Neural progenitor cell (in vitro differentiated cells): ENCODE measurements around the gene TPCN1. TPM values are rescaled to one million over a fixed set of nuclear protein-coding genes. Genes with fewer than 3 reads are reported as not detected.
A peak's percentile ranks its signal among the peaks of the same experiment; 100 is the strongest.

ENCODE experiments used
- DNase-seq: peaks from one replicate; pipeline ENCODE4 v3.0.0-alpha.2; 2016; ENCODE audit warnings: low spot score
- H2AFZ ChIP-seq: fragments of 200-600 bp; sonication (generic); replicated peaks from 2 replicates; pipeline ENCODE4 v1.6.1; 2016; ENCODE audit warnings: antibody characterized with exemption
- H3F3A ChIP-seq: fragments of 200-600 bp; sonication (generic); 2 replicates; pipeline ENCODE4 v1.6.1; 2016; ENCODE audit warnings: antibody characterized with exemption, low read depth
- H3K27ac ChIP-seq: fragments of 200-600 bp; sonication (generic); 2 replicates; pipeline ENCODE4 v1.5.1; 2016; ENCODE audit warnings: mild to moderate bottlenecking
- H3K27me3 ChIP-seq: fragments of 200-600 bp; sonication (generic); 2 replicates; pipeline ENCODE4 v1.6.1; 2016; ENCODE audit warnings: mild to moderate bottlenecking, moderate library complexity
- H3K36me3 ChIP-seq: fragments of 200-600 bp; sonication (generic); 2 replicates; pipeline ENCODE4 v1.5.1; 2016
- H3K4me1 ChIP-seq: fragments of 200-600 bp; sonication (generic); 2 replicates; pipeline ENCODE4 v1.6.1; 2016; ENCODE audit warnings: mixed run types
- H3K4me2 ChIP-seq: fragments of 200-600 bp; sonication (generic); 2 replicates; pipeline ENCODE4 v1.6.1; 2016
- H3K4me3 ChIP-seq: fragments of 200-600 bp; sonication (generic); 2 replicates; pipeline ENCODE4 v1.5.1; 2016
- H3K79me2 ChIP-seq: fragments of 200-600 bp; sonication (generic); 2 replicates; pipeline ENCODE4 v1.6.1; 2016; ENCODE audit warnings: low read depth
- H3K9ac ChIP-seq: fragments of 200-600 bp; sonication (generic); 2 replicates; pipeline ENCODE4 v1.6.1; 2016
- H3K9me3 ChIP-seq: fragments of 200-600 bp; sonication (generic); 2 replicates; pipeline ENCODE4 v1.5.1; 2016; ENCODE audit warnings: low read depth
- H4K20me1 ChIP-seq: fragments of 200-600 bp; sonication (generic); 2 replicates; pipeline ENCODE4 v1.6.1; 2016; ENCODE audit warnings: low read depth
- H3K27ac Mint-ChIP-seq: 3 replicates; pipeline ENCODE4 v1.8.0; 2021; ENCODE audit warnings: mixed read lengths
- H3K27me3 Mint-ChIP-seq: 2 replicates; pipeline ENCODE4 v1.8.0; 2022; ENCODE audit warnings: low read depth, mild to moderate bottlenecking, inconsistent platforms, moderate library complexity, mixed read lengths; ENCODE audit not compliant: insufficient read depth
- H3K36me3 Mint-ChIP-seq: 3 replicates; pipeline ENCODE4 v1.8.0; 2021; ENCODE audit warnings: mixed read lengths
- H3K4me1 Mint-ChIP-seq: 3 replicates; pipeline ENCODE4 v1.8.0; 2021; ENCODE audit warnings: mixed read lengths
- H3K4me3 Mint-ChIP-seq: 3 replicates; pipeline ENCODE4 v1.8.0; 2021; ENCODE audit warnings: mild to moderate bottlenecking, moderate library complexity, mixed read lengths
- H3K9me3 Mint-ChIP-seq: 3 replicates; pipeline ENCODE4 v1.8.0; 2020; ENCODE audit warnings: mixed read lengths
- EZH2 ChIP-seq: fragments of 200-600 bp; sonication (generic); IDR thresholded peaks from 2 replicates; pipeline ENCODE4 v1.6.1; 2017; ENCODE audit warnings: antibody characterized with exemption, mild to moderate bottlenecking, moderate library complexity
- EZH2phosphoT487 ChIP-seq: fragments of 200-600 bp; sonication (generic); IDR thresholded peaks from 2 replicates; pipeline ENCODE4 v1.6.1; 2017; ENCODE audit warnings: antibody characterized with exemption
- total RNA-seq: library from RNA; depleted of rRNA; stranded (reverse); fragments of >200 nt; gene quantifications from 2 replicates; pipeline ENCODE4 v1.2.3, GENCODE V29; 2015; ENCODE audit warnings: low replicate concordance
- TF ChIP-seq, protein P1 (sequence below): fragments of 200-600 bp; sonication (generic); IDR thresholded peaks from 2 replicates; pipeline ENCODE4 v1.5.1; 2017; ENCODE audit warnings: antibody characterized with exemption, mild to moderate bottlenecking

The TPCN1 gene
- total RNA-seq, 1 donor from 2014 or later = 12.2 TPM

DNA sequence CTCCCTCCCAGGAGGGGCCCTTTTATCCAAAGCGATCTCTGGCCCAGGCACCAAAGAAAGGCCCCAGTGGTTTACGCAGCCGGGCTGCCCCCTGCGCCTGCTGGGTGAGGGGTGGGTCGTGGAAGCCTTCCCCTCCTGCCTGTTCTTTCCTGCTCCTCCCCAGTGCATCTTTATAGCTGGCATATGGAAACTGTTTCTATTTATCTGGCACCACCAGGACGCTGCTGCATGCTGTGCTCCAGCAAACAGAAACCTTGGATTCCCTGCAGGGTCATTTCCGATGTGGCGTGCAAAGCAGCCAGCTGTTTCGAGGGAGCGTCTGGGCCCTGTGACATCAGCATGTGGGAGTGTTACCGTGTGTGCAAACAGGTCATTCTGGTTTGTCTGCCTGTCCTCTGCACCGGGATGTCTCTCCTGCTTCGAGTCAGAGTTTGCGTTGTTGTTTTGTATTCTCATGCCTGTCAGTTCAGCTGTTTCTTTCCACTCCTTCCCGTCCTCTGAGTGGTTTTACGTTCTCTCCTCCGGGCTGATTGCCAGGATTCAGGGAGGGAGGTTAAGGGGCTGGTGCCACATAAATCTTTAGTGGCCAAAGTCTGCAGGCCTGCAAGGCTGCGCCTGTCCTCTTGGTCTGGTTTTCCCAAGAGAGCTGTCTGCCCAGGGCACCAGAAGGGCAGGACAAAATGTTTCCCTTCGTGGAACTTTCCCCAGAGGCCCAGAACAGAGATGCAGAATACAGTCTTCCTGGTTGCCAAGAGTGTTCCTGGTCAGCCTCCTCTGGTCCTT, 24.6 kb downstream of the TPCN1 start:
- no peaks in the 10 kb centered on the region for H3K36me3 ChIP-seq
- Mint-ChIP-seq H3K27ac (peak overlapping the region; percentile 57), H3K4me3 (peak overlapping the region; percentile 61), H3K27me3 (peaks cover 12% of the 10 kb centered on the region), H3K4me1 (peaks cover 63% of the 10 kb centered on the region), H3K36me3 (peaks cover 4% of the 10 kb centered on the region), H3K9me3 (no peaks in the 10 kb centered on the region)
- no peak overlapping the region for H3K27ac ChIP-seq
- TF ChIP-seq EZH2phosphoT487 (no peak), EZH2 (no peak)
- TF ChIP-seq, protein P1, sequence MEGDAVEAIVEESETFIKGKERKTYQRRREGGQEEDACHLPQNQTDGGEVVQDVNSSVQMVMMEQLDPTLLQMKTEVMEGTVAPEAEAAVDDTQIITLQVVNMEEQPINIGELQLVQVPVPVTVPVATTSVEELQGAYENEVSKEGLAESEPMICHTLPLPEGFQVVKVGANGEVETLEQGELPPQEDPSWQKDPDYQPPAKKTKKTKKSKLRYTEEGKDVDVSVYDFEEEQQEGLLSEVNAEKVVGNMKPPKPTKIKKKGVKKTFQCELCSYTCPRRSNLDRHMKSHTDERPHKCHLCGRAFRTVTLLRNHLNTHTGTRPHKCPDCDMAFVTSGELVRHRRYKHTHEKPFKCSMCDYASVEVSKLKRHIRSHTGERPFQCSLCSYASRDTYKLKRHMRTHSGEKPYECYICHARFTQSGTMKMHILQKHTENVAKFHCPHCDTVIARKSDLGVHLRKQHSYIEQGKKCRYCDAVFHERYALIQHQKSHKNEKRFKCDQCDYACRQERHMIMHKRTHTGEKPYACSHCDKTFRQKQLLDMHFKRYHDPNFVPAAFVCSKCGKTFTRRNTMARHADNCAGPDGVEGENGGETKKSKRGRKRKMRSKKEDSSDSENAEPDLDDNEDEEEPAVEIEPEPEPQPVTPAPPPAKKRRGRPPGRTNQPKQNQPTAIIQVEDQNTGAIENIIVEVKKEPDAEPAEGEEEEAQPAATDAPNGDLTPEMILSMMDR = no peak
- H3K4me2 ChIP-seq = peak overlapping the region; percentile 34
- peak overlapping the region; percentile 3 for H2AFZ ChIP-seq
- H3K79me2 ChIP-seq = no peaks in the 10 kb centered on the region
- peaks cover 18% of the 10 kb centered on the region for H3F3A ChIP-seq
- H3K9me3 ChIP-seq = no peaks in the 10 kb centered on the region
- DNase-seq = peak; percentile 52
- H3K9ac ChIP-seq = no peak overlapping the region
- no peaks in the 10 kb centered on the region for H4K20me1 ChIP-seq
- H3K4me1 ChIP-seq = peaks cover 20% of the 10 kb centered on the region
- H3K4me3 ChIP-seq = peak overlapping the region; percentile 0
- H3K27me3 ChIP-seq = no peaks in the 10 kb centered on the region

DNA sequence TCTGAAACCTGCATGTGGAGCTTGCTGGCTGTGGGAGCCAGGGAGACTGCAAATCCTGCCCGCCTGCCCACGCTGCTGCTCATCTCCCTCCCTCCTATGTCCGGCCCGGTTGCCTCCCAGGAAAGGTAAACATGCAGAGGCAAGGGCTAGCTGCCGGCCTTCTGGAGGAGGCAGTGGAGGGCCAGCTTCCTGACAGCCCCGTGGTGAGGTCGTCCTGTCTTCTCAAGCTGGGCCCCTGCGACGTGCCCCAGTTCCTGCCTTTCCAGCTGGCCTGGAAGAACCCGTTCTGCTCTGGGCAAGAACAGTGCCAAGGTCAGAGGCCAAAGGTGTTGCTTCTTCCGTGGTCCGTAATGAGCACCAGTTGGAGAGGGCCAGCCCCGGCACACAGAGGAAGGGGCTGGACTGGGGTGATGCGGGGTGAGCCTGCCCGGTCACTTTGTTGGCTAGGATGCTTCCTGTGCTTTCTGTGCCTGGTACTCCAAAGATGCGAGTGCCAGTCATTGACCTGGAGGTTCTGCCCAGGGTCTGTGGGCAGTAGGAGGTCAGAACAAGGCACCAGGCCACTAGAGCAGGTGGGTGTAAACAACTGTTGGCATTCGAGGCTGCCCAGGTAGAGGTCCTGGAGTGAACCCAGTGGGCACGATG, 25.3 kb downstream of the TPCN1 start:
- Histone ChIP-seq H2AFZ (no peak overlapping the region), H3K4me2 (no peak overlapping the region)
- peaks cover 56% of the 10 kb centered on the region for H3K4me1 Mint-ChIP-seq

DNA sequence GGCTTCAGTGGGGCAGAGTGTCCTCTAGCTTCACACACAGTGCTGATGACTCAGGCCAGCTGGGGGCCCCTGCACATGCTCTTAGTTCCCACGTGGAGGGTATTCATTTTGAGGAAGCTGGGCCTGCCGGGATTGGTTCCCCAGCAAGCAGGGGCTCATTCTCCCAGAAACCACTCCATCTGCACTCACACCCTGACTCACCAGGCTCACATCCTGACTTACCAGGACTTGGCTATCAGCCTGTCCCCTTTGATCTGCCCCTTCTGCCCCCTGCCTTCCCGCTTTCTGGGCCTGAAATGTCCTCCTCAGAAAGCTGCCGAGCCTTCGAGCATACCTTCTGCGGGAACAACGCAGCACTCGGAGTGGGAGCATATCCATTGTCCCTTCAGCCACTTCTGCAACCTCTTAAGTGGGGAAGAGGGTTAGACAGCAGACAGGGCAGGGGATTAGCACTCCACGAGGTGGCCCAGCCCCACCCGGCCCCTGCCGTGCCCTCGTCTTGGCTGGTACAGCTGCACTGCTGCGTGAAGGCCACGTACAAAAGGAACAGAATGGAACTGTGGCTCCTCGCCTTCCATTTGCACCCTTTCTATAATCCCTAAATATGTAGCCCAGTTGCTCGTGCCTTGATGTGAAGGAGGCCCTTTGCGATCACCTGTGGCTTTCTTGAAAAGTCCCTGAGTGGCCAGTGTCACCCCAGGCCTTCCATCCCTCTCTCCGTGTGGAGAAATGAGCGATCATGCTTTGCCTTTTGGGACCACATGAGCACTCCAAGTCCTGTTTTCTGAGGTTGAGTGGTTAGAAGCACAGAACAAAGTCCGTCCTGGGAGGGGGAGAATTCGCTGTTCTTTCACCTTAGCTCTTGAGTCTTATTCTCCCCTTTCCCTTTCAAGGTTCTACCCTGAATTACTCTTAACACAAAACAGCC, 26.1 kb downstream of the TPCN1 start:
- TF ChIP-seq EZH2 (no peak), EZH2phosphoT487 (no peak)
- TF ChIP-seq, protein P1 = no peak
- Histone ChIP-seq H3F3A (peaks cover 18% of the 10 kb centered on the region), H2AFZ (no peak overlapping the region), H3K79me2 (no peaks in the 10 kb centered on the region), H3K27me3 (no peaks in the 10 kb centered on the region), H4K20me1 (no peaks in the 10 kb centered on the region), H3K4me1 (peaks cover 20% of the 10 kb centered on the region), H3K9ac (no peak overlapping the region), H3K9me3 (no peaks in the 10 kb centered on the region), H3K4me3 (no peak overlapping the region), H3K36me3 (no peaks in the 10 kb centered on the region), H3K27ac (no peak overlapping the region), H3K4me2 (no peak overlapping the region)
- peaks cover 14% of the 10 kb centered on the region for H3K27me3 Mint-ChIP-seq
- no peak for DNase-seq
- no peaks in the 10 kb centered on the region for H3K9me3 Mint-ChIP-seq
- H3K27ac Mint-ChIP-seq = peak overlapping the region; percentile 72
- peaks cover 4% of the 10 kb centered on the region for H3K36me3 Mint-ChIP-seq
- peak overlapping the region; percentile 50 for H3K4me3 Mint-ChIP-seq
- peaks cover 48% of the 10 kb centered on the region for H3K4me1 Mint-ChIP-seq

More for the DNA sequence above, 25.3 kb downstream of the TPCN1 start:
- TF ChIP-seq, protein P1 = no peak
- Histone ChIP-seq H3K4me1 (peaks cover 20% of the 10 kb centered on the region), H3K27me3 (no peaks in the 10 kb centered on the region), H3K9me3 (no peaks in the 10 kb centered on the region), H3K27ac (no peak overlapping the region), H3K36me3 (no peaks in the 10 kb centered on the region), H4K20me1 (no peaks in the 10 kb centered on the region), H3K4me3 (no peak overlapping the region), H3K9ac (no peak overlapping the region), H3K79me2 (no peaks in the 10 kb centered on the region), H3F3A (peaks cover 18% of the 10 kb centered on the region)
- peak overlapping the region; percentile 61 for H3K4me3 Mint-ChIP-seq
- H3K27me3 Mint-ChIP-seq = peaks cover 13% of the 10 kb centered on the region
- peaks cover 4% of the 10 kb centered on the region for H3K36me3 Mint-ChIP-seq
- DNase-seq = no peak
- peak overlapping the region; percentile 25 for H3K27ac Mint-ChIP-seq
- H3K9me3 Mint-ChIP-seq = no peaks in the 10 kb centered on the region
